ENCODE results near the gene RIMS4.
"Not testable (repeated sequence)": the region's sequence is repeated elsewhere in the genome, so short reads cannot be mapped to it uniquely, and the experiment has no call there.

Gene RIMS4

DNA sequence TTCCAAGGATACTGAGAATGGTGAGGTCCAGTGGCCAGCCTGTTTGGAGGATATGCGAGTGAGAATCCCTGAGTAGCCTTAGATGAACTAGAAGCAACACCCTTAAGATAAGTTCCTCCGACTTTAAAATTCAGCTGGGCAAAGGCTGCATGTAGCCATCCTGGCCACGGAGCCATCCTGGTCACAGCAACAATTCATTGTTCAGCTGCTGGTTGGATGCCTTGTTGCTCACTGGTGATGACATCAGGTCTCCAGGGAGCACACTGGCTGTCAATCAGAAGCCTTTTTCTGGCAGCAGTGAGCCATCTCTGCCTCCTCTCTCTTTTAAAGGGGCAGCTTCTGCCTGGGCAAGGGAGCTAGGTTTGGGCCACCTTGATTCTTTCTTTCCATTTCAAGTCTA lies 22.4 kb upstream of the RIMS4 start:
- DNase-seq (ENCODE audit: low read depth), result no peak
- no peak overlapping the region for H3K4me3 ChIP-seq (ENCODE audit: low read depth, low read length)
- TF ChIP-seq, protein P1, sequence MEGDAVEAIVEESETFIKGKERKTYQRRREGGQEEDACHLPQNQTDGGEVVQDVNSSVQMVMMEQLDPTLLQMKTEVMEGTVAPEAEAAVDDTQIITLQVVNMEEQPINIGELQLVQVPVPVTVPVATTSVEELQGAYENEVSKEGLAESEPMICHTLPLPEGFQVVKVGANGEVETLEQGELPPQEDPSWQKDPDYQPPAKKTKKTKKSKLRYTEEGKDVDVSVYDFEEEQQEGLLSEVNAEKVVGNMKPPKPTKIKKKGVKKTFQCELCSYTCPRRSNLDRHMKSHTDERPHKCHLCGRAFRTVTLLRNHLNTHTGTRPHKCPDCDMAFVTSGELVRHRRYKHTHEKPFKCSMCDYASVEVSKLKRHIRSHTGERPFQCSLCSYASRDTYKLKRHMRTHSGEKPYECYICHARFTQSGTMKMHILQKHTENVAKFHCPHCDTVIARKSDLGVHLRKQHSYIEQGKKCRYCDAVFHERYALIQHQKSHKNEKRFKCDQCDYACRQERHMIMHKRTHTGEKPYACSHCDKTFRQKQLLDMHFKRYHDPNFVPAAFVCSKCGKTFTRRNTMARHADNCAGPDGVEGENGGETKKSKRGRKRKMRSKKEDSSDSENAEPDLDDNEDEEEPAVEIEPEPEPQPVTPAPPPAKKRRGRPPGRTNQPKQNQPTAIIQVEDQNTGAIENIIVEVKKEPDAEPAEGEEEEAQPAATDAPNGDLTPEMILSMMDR (IDR thresholded peaks at IDR 0.05; ENCODE audit: control insufficient read depth, extremely low read depth, insufficient read depth), result no peak

DNA sequence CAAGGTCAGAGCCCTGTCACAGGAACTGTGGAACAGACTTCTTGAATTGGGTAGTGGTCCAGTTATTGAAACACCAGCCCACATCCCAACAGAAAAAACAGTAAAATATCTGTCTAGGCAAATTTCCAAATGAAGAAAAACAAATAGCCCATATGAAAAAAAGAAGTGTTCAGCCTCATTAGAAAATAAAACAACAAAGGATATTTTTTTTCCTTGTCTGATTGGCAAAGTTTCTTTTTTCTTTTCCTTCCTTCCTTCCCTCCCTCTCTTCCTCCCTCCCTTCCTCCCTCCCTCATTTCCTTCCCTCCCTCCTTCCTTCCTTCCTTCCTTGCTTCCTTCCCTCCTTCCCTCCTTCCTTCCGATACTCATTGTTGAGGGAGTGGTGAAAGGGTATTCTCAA lies 20.6 kb upstream of the RIMS4 start:
- DNase-seq (ENCODE audit: low read depth), result no peak
- no peak overlapping the region for H3K4me3 ChIP-seq (ENCODE audit: low read depth, low read length)
- TF ChIP-seq, protein P1 (IDR thresholded peaks at IDR 0.05; ENCODE audit: control insufficient read depth, extremely low read depth, insufficient read depth), result no peak

DNA sequence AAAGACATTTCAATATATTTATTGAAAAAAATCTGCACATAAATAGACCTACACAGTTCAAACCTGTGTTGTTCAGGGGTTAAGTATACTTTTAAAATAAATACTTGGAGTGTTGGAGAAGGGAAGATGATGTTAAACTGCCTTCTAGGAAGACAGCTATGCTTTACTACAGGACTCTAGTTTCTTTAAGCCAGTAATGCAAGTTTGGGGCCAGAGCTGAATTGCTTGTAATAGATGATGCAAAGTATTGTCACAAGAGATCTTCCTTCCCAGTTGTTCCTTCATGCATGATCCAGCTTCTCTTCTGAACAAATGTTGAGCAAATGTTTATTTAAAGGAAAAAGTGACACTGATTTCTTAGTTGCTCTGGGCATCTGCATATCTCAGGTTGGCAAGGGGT lies 20.2 kb upstream of the RIMS4 start:
- TF ChIP-seq, protein P1 (IDR thresholded peaks at IDR 0.05; ENCODE audit: control insufficient read depth, extremely low read depth, insufficient read depth), result no peak
- no peak overlapping the region for H3K4me3 ChIP-seq (ENCODE audit: low read depth, low read length)
- DNase-seq (ENCODE audit: low read depth), result no peak

DNA sequence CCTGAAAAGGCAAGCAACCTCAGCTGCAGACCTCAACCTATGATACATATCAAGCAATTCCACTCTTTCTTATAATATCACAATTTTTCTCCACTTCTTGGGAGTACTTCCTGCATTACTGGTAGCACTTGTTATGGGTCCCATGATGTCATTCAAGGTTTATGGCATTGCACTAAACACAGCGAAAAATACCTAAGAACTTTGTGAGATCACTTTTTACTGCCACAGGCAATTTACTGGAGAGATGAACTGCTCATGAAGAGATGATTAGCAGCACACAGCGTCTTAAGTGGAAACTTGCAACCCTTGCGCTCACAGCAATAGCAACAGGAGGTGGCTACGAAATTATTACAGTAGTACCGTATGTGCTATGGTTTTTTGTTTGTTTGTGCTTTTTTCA lies 19.3 kb upstream of the RIMS4 start:
- TF ChIP-seq, protein P1 (IDR thresholded peaks at IDR 0.05; ENCODE audit: control insufficient read depth, extremely low read depth, insufficient read depth), result no peak
- H3K4me3 ChIP-seq (ENCODE audit: low read depth, low read length), result no peak overlapping the region
- DNase-seq (ENCODE audit: low read depth), result no peak

DNA sequence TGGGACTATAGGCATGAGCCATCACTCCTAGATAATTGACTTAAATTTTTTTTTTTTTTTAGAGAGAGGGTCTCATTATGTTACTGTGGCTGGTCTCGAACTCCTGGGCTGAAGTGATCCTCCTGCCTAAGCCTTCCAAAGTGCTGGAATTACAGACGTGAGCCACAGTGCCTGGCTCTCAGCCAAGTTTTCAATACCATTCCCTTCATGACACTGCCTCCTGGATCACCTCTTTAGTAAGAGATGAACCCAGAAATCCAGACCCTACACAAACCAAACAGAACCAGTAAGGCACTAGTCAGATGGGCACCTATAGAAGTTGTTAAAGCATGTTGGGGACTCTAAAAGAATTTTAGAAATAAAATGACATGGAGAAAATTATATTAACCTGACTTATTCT lies 18.3 kb upstream of the RIMS4 start:
- no peak for DNase-seq (ENCODE audit: low read depth)
- no peak overlapping the region for H3K4me3 ChIP-seq (ENCODE audit: low read depth, low read length)
- TF ChIP-seq, protein P1 (IDR thresholded peaks at IDR 0.05; ENCODE audit: control insufficient read depth, extremely low read depth, insufficient read depth), result no peak

DNA sequence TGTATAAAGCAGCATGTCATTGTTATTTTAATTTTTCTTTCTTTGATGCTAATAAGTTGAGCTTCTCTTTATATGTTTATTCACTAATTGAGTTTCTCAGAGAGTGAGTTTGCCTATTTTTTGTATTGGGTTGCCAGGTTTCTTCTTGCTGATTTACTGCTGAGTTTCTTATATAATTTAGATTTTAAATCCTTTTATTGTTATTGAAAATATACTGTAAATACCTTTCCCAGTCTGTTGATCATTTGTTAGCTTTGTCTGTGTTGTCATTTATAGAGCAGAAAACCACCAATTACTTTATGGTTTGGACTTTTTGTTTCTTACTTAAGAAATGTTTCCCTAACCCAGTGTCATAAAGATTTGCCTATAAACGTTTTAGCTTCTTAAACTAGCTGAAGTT lies 17.1 kb upstream of the RIMS4 start:
- DNase-seq (ENCODE audit: low read depth), result no peak
- H3K4me3 ChIP-seq (ENCODE audit: low read depth, low read length), result no peak overlapping the region
- TF ChIP-seq, protein P1 (IDR thresholded peaks at IDR 0.05; ENCODE audit: control insufficient read depth, extremely low read depth, insufficient read depth), result no peak

DNA sequence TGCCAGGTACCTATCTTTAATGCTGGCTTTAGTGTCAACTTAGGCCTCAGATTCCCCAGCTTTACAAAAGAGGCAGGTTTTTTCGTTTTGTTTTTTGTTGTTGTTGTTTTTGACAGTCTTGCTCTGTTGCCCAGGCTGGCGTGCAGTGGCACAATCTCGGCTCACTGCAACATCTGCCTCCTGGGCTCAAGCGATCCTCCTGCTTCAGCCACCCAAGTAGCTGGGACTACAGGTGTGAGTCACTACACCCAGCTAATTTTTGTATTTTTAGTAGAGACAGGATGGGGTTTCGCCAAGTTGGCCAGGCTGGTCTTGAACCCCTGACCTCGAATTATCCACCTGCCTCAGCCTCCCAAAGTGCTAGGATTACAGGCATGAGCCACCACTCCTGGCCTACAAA lies 11.2 kb upstream of the RIMS4 start:
- not testable (repeated sequence) for H3K4me3 ChIP-seq (ENCODE audit: low read depth, low read length); DNase-seq (ENCODE audit: low read depth)

DNA sequence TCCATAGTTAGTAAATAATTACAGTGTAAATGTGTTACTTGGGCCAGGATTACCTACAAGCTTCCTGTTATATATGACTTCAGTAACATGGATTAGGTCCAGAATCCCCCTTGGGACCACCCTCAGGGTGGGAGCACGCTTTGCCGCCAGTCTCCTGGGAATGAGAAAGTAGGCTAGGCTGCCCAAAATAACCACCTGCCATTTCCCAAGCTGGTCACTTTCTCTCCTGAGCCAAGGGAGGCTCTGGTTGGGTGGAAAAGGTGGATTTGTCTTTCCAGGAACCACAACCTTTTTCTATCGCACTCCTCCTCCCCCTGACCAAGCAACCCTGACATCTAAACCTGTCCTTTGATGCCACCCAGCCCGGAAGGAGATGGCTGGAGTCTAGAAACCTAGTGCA lies 9.6 kb upstream of the RIMS4 start:
- H3K4me3 ChIP-seq (ENCODE audit: low read depth, low read length), result no peak overlapping the region
- no peak for DNase-seq (ENCODE audit: low read depth)
- TF ChIP-seq, protein P1 (IDR thresholded peaks at IDR 0.05; ENCODE audit: control insufficient read depth, extremely low read depth, insufficient read depth), result no peak
